ENCODE results near the gene OR4D9.
"Not testable (repeated sequence)": the region's sequence is repeated elsewhere in the genome, so short reads cannot be mapped to it uniquely, and the experiment has no call there.

The OR4D9 gene

DNA sequence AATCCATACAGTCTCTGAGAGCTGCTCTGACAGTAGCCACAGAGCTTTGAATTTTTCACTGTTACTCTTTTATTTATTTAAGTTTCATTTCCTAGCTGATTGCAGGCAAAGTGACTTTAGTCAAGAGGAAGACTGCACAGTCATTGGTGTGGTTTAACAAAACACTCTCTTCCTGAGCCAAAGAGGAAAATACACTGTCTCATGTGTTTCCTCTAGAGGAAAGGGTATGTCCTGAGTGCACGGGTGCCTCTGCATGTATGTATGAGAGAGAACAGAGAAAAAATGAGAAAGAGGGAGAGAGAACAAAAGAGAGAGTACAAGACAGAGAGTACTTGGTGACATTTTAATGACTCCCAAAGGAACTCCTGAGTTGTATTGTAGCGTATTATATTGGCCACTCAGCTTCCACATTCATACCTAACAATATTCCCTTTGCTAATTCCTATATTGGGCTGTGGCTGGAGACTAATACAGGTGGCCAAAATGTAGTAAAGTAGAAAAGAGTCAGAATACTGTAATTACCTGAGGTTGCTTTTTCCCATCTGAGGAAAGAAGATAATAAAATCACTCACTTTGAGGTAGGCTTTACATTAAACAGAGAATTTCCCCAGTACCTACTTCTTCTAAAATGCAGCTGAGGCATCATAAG, at the start of gene OR4D9:
OR4D9 (plus strand) TSS at position 599 of the 649 bp plus-strand sequence. CDS start 3,374 bp downstream, outside the sequence.
- no peak for DNase-seq (ENCODE audit: low spot score)

DNA sequence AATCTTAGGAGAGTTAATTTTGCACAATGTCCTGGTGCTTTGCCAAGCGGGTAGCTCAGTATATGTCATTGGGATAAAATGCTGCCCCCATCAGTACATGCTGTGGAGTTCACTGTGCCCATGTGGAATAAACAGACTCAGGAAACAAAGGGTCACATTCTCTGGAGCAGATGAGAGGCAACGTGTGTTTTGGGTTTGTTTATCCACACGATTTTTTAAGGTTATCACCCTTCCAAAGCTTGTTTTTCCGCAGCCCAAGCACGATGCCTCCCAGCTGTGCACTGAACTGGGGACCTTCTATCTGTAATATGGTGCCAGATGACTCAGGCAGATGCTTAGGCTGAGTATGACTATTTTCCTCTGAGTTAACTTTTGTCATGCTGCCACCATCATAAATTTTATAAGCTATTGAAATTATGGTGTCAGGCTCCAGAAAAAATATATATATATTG, 48.1 kb upstream of the OR4D9 start:
- no peak for DNase-seq (ENCODE audit: low spot score)

DNA sequence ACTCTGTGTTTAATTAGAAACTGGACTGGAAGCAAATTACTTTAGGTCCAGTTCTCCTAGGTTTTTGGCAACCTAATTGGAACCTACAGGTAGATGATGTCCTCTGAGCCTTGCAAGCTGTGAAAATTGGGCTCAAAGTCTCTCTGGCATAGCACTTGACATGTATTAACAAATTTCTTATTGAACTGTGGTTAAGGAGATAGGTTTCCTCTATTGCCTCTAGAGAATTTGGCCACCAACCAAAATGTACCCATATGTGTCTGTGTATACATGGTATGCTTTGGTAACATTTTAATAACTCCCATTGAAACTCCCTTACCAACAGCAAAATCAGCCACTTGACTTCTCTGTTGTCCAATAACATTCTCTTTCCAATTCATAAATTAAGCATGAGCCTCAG, 38.3 kb upstream of the OR4D9 start, which contains the start of gene OR4D10:
OR4D10 (plus strand) TSS at position 301 of the 400 bp plus-strand sequence. CDS start 4,115 bp downstream, outside the sequence.
- no peak for DNase-seq (ENCODE audit: low spot score)

DNA sequence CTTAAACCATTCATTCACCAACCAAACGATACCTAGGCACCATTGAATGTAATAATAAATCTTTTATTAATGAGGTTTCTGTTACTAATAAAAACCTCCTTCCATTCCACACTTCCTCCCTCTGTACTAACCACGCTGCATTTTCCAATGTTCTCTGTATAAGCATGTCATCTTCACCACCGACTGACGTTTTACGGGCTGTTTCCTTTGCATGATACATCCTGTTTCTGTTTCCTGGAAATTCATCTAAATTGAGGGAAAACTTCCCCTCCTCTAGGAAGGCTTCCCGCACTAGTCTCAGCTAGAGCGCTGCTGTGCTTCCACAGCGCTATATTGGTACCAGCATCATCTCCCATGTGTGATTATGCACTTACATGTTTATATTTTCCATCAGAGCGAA, 36.2 kb upstream of the OR4D9 start:
- no peak for DNase-seq (ENCODE audit: low spot score)

DNA sequence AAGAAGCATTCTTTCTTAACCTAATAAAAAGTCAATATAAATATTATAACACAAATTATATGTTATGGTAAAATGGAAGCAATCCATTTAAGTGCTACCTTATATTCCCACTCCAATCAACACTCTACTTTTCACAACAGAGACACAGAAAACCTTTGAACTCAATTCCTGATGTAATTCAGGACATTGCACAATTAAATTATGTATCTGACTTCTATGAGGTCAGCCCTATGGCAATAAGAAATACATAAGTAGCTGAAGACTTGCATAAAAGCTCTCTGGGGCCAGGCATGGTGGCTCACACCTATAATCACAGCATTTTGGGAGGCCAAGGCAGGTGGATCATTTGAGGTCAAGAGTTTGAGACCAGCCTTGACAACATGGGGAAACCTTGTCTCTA, 31.4 kb upstream of the OR4D9 start:
- DNase-seq (ENCODE audit: low spot score): no peak

DNA sequence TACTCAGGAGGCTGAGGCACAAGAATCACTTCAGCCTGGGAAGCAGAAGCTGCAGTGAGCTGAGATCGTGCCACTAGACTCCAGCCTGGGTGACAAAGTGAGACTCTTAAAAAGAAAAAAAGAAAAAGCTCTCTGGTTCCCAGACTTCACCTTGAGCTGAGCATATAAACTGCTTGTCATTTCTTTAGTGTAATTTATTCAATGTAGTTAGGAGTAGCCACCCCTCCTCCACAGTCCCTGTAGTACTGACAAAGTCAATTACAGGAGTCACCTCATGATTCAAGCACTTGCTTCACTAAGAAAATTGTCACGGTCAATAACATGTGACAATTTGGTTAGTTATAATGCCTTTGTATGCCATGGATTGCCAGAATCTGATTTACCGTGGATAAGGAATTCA, 31.0 kb upstream of the OR4D9 start:
- no peak for DNase-seq (ENCODE audit: low spot score)

DNA sequence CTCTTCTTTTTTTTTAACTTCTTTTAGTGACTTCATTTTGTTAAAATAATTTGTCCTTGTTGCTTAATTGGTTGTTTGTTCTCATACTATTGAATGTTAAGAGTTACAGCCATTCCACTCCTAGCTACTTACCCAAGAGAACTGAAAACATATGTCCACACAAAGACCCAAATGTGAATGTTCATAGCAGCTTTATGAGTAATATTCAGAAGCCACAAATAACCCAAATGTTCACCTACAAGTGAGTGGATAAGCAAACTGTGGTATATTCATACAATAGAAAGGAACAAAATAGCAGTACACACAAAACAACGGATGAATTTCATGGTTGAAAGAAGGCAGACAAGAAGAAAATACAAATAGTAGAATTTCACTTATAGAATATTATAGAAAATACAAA, 9.4 kb upstream of the OR4D9 start:
- no peak for DNase-seq (ENCODE audit: low spot score)

DNA sequence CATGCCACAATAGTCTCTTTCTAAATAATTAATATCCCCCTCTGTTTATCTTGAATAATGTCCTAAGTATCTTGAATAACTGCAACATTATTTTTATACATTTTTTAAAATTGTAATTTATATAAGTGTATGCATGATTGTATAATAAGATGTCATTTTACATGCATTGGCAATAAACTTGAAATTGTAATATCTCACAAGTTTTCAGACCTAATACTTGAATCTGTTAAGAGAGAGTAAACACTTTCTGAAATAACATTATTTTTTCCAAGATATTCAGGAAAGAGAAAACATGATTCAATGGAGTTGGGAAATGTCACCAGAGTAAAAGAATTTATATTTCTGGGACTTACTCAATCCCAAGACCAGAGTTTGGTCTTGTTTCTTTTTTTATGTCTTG, 8.1 kb upstream of the OR4D9 start, which contains the start of gene OR4D11:
OR4D11 (plus strand) TSS at position 301 of the 400 bp plus-strand sequence; CDS start at position 301, 0 bp downstream.
- DNase-seq (ENCODE audit: low spot score): no peak

DNA sequence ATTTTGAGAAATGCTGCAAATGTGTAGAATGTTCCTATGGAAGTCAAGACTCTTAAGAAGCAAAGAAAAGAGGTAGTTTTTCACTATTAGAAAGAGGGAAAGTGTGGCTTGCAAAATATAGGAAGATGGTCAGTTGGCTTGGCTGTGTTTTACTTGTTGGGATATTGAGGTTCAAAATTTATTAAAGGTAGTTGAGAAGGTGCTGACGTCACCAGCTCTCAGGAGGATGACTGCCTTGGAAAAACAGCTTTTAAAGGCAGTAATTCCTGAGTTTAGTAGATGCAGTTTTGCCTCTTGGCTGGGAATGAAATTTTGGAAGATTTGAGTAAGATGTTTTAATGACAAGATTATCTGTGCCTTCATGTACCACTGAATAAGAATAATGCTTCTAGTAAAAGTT, 336 bp downstream of the OR4D9 start:
- no peak for DNase-seq (ENCODE audit: low spot score)

DNA sequence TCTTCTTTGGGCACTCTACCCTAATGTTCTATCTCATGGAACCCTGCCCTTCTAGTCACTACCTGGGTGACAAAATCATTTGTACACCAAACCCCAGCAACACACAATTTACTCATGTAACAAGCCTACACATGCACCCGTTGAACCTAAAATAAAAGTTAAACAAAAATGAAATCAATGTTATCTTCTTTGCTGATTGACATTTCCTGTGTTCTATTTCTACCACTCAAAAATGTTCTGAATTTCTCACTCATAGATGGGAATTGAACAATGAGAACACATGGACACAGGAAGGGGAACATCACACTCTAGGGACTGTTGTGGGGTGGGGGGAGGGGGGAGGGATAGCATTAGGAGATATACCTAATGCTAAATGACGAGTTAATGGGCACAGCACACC, 8.8 kb downstream of the OR4D9 start:
- DNase-seq (ENCODE audit: low spot score): not testable (repeated sequence)

DNA sequence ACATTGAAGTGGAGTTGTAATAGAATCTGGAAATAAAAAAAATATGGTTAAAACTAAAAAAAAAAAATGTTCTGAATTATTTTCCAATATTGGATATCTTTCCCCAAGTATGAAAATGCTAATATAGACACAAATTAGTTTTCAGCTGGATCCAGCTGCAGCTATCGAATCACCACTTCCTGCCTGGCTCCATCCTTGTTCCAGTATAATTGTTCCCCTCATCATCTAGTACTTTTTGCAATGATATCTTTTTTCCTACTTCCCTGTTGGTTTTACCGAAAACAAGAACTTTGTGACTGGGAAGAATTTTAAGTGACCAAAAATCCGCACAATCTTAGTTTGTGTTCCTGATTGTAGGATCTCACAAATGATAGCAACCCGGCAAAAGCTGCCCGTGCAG, 9.4 kb downstream of the OR4D9 start:
- DNase-seq (ENCODE audit: low spot score): no peak

DNA sequence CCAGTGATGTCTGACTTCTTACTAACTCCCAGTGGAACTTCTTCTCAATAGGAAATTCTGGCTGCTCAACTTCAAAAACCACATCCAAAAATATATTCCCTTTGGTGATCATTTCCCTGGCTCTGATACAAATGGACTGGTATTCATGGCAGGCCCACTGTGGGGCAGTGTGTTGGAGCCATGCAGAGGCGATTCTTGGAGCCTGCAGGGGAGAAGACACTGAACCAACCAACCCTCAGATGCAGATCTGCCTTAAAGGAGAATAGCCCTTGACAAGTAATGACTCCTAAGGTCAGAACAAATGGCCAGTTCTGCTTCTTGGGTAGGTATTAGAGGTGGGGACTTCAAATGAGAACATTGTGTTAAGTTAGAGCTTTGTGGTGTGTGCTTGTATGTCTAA, 12.2 kb downstream of the OR4D9 start:
- DNase-seq (ENCODE audit: low spot score): no peak

DNA sequence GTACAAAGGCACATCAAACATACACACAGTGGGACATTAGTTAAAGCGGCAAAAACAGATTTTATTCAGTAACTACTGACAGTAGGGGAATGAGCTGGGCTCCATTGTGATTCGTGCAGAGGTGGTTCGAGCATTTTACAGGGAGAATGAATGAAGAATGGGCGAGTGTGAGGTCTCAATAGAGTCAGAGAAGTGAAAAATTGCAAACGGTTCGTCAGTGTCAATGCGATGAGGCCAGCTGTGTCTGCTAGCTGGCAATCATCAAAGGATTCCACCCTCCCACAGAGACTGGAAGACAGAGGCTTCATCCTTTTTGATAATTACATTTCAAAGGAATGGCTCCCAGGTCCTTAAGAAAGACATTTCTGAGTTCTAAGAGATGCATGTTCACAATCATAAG, 17.4 kb downstream of the OR4D9 start:
- no peak for DNase-seq (ENCODE audit: low spot score)

DNA sequence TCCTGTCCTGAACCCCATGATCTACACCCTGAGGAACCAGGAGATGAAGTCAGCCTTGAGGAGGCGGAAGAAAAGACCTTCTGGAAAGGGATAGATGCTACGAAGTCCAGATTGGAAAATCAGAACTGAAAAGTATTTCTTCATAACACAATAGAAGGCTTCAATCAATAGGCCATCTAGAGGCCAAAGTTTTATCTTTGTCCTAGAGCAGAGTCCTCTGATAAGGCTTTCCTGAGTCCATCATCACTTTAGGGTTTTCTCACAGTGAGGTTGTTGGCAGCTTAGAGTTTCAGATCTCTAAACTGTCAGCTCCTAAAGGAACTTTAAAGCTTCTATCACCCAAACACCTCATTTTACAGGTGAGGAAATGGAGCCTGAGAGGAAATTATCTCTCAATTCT, 21.3 kb downstream of the OR4D9 start:
- DNase-seq (ENCODE audit: low spot score): no peak

DNA sequence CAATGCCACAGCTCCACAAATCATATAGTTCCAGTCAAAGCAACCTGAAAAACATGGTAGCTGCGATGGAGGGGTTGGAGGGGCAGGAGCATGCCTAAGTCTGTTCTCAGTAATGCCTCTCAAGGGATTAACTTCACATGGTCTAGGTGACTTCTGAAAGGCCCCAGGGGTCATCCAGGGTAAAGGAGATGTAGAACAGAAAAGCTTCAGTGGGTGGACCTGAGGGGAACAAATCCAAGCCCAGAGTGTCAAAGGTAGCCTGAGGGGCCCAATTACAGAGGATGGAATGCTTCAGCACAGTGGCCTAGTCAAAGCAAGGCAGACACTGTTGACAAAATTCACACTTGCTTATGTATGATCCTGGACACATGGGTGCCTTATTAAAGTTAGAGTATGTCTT, 23.3 kb downstream of the OR4D9 start:
- no peak for DNase-seq (ENCODE audit: low spot score)

DNA sequence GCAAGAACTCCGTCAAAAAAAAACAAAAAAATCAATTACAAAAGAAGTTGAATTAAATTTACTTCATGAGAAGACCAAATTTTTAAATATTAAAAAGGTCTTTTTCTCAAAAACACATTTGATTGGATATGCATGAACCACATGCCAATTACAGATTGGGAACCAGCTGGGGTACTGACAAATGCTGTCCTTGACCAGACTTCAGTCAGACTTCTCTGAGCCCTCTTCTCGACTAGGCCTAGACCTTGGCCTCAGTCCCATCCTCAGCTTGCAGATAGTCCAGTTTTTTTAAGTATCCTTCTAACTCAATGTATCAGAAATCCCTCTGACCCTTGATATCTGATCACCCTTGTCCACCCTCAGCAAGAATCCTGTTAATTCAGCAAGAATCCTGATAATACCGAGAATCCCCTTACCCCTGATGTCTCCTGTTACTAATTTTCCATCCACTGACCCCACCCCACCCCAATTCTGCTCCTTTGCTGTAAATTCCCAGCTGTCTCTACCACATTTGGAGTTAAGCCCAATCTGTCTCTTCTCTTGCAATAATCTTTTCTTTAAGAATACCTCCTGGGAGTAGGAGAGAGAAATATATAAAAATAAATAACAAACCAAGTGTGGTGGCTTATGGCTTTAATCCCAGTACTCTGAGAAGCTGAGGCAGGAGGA, 30.9 kb downstream of the OR4D9 start:
- DNase-seq (ENCODE audit: low spot score): no peak

DNA sequence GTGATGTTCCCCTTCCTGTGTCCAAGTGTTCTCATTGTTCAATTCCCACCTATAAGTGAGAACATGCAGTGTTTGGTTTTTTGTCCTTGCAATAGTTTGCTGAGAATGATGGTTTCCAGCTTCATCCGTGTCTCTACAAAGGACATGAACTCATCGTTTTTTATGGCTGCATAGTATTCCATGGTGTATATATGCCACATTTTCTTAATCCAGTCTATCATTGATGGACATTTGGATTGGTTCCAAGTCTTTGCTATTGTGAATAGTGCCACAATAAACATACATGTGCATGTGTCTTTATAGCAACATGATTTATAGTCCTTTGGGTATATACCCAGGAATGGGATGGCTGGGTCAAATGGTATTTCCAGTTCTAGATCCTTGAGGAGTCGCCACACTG, 32.4 kb downstream of the OR4D9 start:
- not testable (repeated sequence) for DNase-seq (ENCODE audit: low spot score)

DNA sequence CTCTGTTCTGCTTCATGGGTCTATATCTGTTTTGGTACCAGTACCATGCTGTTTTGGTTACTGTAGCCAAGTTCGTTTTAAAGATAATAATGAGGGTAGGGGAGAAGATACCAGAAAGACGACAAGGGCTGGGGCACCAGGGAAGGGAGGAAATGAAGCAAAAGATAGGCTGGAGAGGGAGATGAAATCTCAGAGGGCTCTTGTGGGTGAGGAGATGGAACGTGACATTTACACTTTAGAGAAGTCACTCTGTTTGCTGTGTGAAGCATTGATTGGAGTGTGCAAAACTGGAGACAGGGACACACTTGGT, 33.5 kb downstream of the OR4D9 start:
- DNase-seq (ENCODE audit: low spot score): no peak

DNA sequence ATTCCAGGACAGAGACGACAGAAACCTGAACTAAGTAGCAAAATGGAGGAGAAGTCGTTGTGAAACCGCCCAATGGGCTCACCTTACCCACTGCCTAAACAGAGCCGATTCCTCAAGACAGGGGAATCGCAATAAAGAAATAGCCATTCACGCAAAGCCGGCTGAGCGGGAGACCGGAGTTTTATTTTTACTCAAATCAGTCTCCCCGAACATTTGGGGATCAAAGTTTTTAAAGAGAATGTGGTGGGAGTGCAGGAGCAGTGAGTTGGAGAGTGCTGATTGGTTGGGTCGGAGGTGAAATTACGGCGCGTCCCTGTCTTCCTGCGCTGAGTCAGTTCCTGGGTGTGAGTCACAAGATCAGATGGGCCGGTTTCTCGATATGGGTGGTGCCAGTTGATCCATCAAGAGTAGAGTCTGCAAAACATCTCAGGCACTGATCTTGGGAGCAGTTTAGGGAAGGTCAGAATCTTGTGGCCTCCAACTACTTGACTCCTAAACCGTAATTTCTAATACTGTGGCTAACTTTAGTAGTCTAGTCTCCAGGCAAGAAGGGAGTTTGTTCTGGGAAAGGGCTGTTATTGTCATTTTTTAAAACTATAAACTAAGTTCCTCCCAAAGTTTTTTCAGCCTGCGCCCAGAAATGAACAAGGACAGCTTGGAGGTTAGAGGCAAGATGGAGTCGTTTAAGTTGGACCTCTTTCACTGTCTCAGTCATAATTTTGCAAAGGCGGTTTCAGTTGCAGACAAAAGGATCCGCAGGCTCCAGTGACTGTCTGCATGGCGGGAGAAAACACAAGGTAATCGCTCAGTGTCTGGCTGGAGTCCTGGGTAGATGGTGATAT, 34.1 kb downstream of the OR4D9 start:
- DNase-seq (ENCODE audit: low spot score): no peak

DNA sequence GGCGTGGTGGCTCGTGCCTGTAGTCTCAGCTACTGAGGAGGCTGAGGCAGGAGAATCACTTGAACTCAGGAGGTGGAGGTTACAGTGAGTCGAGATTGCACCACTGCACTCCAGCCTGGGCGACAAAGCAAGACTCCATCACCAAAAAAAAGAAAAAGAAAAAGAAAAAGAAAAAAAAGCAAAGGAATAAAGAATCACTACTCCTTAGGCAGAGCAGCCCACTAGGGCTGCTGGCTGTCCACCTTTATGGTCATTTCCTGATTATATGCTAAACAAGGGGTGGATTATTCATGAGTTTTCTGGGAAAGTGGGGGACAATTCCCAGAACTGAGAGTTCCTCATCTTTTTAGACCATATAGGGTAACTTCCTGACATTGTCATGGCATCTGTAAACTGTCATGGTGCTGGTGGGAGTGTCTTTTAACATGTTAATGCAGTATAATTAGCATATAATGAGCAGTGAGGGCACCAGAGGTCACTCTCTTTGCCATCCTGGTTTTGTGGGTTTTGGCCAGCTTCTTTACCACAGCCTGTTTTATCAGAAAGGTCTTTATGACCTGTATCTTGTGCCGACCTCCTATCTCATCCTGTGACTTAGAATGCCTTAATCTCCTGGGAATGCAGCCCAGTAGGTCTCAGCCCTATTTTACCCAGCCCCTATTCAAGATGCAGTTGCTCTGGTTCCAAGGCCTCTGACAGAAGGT, 36.4 kb downstream of the OR4D9 start:
- DNase-seq (ENCODE audit: low spot score): not testable (repeated sequence)

DNA sequence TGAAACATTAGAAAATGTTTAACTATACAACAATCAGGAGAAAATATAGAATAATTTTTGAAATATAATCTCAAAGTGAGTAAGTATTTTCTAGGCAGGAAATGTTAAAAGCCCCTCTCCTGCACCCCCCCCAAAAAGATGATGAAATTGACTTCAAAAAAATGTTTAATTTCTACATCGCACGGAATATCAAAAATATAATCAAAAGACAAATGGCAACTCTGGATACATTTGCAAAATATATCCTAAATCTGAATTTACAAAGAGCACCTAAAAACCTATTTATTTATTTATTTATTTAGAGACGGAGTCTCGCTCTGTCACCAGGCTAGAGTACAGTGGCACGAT, 36.9 kb downstream of the OR4D9 start:
- DNase-seq (ENCODE audit: low spot score): no peak

DNA sequence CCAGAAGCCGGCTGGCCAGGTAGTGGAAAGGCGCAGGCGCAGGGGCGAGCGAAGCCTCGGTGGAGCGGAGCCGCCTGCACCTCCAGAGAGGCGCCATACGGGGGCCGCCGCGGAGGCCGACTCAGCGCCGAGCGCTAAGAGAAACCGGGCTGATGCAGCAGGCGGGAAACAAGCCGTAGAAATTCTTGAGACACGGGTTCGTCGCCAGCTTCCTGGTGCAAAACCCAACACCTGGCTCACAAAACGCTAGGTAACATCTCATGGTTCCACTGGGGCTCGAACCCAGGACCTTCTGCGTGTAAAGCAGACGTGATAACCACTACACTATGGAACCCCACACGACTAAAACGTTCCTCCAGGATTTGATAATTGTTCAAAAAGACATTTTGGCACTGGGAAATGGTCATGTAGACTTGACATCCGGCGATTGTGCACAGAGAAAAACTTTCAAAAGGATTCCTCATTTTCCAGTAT, 39.1 kb downstream of the OR4D9 start:
- DNase-seq (ENCODE audit: low spot score): peak; percentile 86
